ENCODE data around the gene MAP2K4. TPM values are rescaled to one million over a fixed set of nuclear protein-coding genes. Genes with fewer than 3 reads are reported as not detected.
"Not testable (repeated sequence)": the region's sequence is repeated elsewhere in the genome, so short reads cannot be mapped to it uniquely, and the experiment has no call there.

Gene MAP2K4
- 32.7 and 35.2 TPM in 2 replicates for total RNA-seq

DNA sequence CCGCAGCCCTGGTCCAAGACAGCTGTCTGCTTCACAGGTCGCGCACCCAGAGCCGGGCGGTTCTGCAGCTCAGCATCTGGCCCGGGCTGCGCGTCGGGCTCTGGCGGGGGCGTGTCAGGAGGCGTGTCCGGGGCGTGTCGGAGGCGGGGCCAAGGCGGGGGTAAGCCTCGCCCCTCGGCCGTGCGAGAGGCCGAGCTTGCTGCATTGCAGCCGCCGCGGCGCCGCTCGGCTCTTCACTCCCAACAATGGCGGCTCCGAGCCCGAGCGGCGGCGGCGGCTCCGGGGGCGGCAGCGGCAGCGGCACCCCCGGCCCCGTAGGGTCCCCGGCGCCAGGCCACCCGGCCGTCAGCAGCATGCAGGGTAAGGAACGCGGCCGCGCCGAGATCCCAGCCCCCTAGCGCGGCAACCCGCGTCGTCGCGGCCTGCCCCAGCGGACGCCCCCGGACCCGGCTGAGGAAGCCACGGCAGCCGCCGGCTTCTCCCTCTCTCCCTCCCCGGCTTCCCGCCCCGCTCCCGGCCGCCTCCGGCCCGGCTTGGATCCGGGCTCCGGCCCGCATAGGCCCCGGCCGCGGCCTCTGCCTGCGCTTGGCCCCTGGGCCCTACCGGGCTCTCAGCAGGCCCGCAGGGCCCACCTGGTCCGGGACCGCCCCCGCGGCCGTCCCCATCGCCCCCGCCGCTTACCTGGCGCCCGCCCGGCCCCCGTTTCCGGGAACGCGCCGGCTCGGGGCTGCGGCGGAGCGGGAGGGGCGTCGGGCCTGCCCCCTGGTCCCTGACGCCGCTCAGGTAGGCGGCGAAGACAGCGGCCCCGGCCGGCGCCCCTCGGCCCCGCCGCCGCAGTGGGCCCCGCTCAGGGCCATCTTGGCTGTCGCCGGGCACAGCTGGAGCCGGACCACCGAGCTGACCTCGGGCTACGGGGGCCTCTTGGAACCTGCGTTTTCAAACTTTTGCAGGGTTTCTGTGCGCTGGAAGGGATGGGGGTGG is at the start of gene MAP2K4:
Gene MAP2K4 (plus strand): TSS at position 236 of the 981 bp plus-strand sequence. CDS start 10 bp downstream, at position 246.
- peaks cover 1% of the 10 kb centered on the region for H3K36me3 Mint-ChIP-seq (ENCODE audit: low read depth)
- peak within 1 kb of the TSS; percentile 79 for H3K4me3 Mint-ChIP-seq
- H3K27ac Mint-ChIP-seq, result no peak within 1 kb of the TSS
- peak; percentile 99 for DNase-seq
- H3K27me3 Mint-ChIP-seq, result peaks cover 13% of the 10 kb centered on the region
- peaks cover 31% of the 10 kb centered on the region for H3K4me1 Mint-ChIP-seq
- intact Hi-C loops (cut with micrococcal nuclease), result loop anchor here (1.0 to 5.0 kb wide), 3 partner anchors 20 to 34 kb away; partner anchors contain the start of gene ZNF18
- H3K9me3 Mint-ChIP-seq, result no peaks in the 10 kb centered on the region

DNA sequence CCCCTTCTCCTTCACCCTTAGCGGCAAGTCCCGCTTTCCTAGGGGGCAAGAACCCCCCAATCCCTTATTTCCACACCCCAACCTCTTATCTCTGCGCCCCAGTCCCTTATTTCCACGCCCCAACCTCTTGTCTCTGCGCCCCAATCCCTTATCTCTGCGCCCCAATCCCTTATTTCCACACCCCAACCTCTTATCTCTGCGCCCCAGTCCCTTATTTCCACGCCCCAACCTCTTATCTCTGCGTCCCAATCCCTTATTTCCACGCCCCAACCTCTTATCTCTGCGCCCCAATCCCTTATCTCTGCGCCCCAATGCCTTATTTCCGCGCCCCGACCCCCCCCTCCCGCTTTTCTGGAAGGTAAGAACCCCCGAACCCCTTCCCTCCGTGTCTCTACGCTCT is 47.9 kb upstream of the MAP2K4 start:
- intact Hi-C loops (cut with micrococcal nuclease); H3K27ac Mint-ChIP-seq; H3K4me3 Mint-ChIP-seq; DNase-seq; H3K27me3 Mint-ChIP-seq; H3K4me1 Mint-ChIP-seq: not testable (repeated sequence)
- peaks cover 13% of the 10 kb centered on the region for H3K9me3 Mint-ChIP-seq
- peaks cover 20% of the 10 kb centered on the region for H3K36me3 Mint-ChIP-seq (ENCODE audit: low read depth)

DNA sequence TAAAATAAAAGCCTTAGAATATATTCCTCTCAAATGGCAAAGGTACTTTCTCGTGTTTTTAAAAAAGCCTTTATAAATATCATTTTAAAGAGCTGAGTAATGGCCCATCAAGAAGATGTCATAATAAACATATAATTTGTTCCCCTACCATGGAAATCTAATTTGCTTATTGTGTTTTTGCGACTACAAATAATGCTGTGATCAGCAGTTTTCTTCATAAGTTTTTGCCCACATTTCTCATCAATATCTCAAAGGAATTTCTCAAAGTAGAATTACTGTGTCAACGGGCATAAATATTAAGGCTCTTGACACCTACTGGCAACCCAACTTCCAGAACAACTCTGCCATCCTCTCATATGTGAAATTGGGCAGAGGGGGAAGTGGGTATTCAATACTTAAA is 40.9 kb upstream of the MAP2K4 start:
- Mint-ChIP-seq H3K27ac (no peak overlapping the region), H3K9me3 (peaks cover 5% of the 10 kb centered on the region), H3K4me3 (no peak overlapping the region), H3K36me3 (ENCODE audit: low read depth) (peaks cover 60% of the 10 kb centered on the region), H3K27me3 (no peaks in the 10 kb centered on the region), H3K4me1 (no peaks in the 10 kb centered on the region)
- no peak for DNase-seq
- intact Hi-C loops (cut with micrococcal nuclease), result no loop called here

GRCh38 chr17:11980813-11981212 is 39.9 kb upstream of the MAP2K4 start:
- Mint-ChIP-seq H3K4me3 (no peak overlapping the region), H3K36me3 (ENCODE audit: low read depth) (peaks cover 55% of the 10 kb centered on the region), H3K9me3 (no peaks in the 10 kb centered on the region), H3K4me1 (no peaks in the 10 kb centered on the region), H3K27me3 (no peaks in the 10 kb centered on the region), H3K27ac (no peak overlapping the region)
- intact Hi-C loops (cut with micrococcal nuclease), result no loop called here
- DNase-seq, result no peak

DNA sequence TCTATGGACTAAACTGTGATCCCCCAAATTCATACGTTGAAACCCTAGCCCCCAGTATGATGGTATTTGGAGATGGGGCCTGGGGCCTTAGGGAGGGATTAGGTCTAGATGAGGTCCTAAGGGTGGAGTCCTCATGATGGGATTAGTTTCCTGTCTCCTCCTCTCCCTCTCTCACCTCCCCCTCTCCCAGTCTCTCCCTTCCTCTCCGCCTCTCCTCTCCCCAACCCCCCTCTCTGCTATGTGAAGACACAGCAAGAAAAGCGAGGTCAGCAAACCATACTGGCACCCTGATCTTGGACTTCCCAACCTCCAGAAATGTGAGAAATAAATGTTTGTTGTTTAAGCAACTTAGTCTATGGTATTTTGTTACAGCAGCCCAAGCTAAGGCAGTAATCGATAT is 38.8 kb upstream of the MAP2K4 start:
- intact Hi-C loops (cut with micrococcal nuclease), result no loop called here
- Mint-ChIP-seq H3K36me3 (ENCODE audit: low read depth) (peaks cover 52% of the 10 kb centered on the region), H3K4me3 (no peak overlapping the region), H3K27ac (no peak overlapping the region), H3K9me3 (no peaks in the 10 kb centered on the region), H3K27me3 (no peaks in the 10 kb centered on the region), H3K4me1 (no peaks in the 10 kb centered on the region)
- no peak for DNase-seq

GRCh38 chr17:11986179-11986941 is 34.3 kb upstream of the MAP2K4 start:
- Mint-ChIP-seq H3K36me3 (ENCODE audit: low read depth) (peaks cover 44% of the 10 kb centered on the region), H3K27ac (no peak overlapping the region), H3K4me1 (peaks cover 5% of the 10 kb centered on the region), H3K27me3 (no peaks in the 10 kb centered on the region), H3K4me3 (no peak overlapping the region), H3K9me3 (no peaks in the 10 kb centered on the region)
- DNase-seq, result no peak
- intact Hi-C loops (cut with micrococcal nuclease), result loop anchor here (5.0 kb wide), 1 partner anchor 36 kb away; the partner anchor contains the start of gene MAP2K4

GRCh38 chr17:11986942-11987329 is 33.7 kb upstream of the MAP2K4 start:
- Mint-ChIP-seq H3K27ac (no peak overlapping the region), H3K9me3 (no peaks in the 10 kb centered on the region), H3K27me3 (no peaks in the 10 kb centered on the region), H3K4me1 (peaks cover 5% of the 10 kb centered on the region), H3K4me3 (no peak overlapping the region), H3K36me3 (ENCODE audit: low read depth) (peaks cover 42% of the 10 kb centered on the region)
- intact Hi-C loops (cut with micrococcal nuclease), result loop anchor here (5.0 kb wide), 1 partner anchor 35 kb away; the partner anchor contains the start of gene MAP2K4
- no peak for DNase-seq

DNA sequence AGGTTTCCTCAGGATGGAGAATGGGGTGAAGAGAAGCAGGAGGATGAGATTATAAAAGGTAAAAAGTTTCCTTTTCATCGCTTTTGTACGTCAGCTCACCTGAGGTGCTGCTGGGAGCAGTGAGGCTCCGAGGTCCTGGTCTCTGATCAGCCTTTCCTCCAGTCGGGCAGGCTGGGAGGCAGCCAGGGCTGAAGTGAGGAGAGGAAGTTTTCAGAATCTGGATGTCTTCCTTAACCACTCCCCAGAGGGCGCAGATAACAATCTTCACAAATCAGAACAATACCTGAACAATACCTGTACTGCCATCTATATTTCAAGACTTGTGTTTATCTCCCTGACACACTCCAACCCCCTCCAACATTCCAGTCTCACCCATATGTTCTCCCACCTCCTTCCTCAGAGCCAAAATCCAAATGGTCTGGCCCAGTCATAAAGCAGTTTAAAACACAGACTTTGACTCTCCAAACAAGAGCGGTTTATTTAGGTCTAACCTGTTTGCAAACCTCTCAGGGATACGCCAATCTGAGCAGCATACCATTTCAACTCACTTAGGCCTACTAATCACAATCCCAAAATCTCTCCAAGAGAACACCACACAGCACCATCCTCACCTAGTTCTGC is 30.2 kb upstream of the MAP2K4 start:
- Mint-ChIP-seq H3K4me3 (no peak overlapping the region), H3K9me3 (no peaks in the 10 kb centered on the region), H3K27me3 (no peaks in the 10 kb centered on the region), H3K27ac (no peak overlapping the region), H3K36me3 (ENCODE audit: low read depth) (peaks cover 21% of the 10 kb centered on the region), H3K4me1 (peaks cover 9% of the 10 kb centered on the region)
- intact Hi-C loops (cut with micrococcal nuclease), result no loop called here
- DNase-seq, result no peak

GRCh38 chr17:11991461-11991860 is 29.2 kb upstream of the MAP2K4 start:
- no peak for DNase-seq
- intact Hi-C loops (cut with micrococcal nuclease), result no loop called here
- no peak overlapping the region for H3K4me3 Mint-ChIP-seq
- H3K9me3 Mint-ChIP-seq, result no peaks in the 10 kb centered on the region
- no peak overlapping the region for H3K27ac Mint-ChIP-seq
- no peaks in the 10 kb centered on the region for H3K27me3 Mint-ChIP-seq
- peaks cover 12% of the 10 kb centered on the region for H3K4me1 Mint-ChIP-seq
- peaks cover 18% of the 10 kb centered on the region for H3K36me3 Mint-ChIP-seq (ENCODE audit: low read depth)

GRCh38 chr17:11996722-11997146 is 23.9 kb upstream of the MAP2K4 start:
- H3K9me3 Mint-ChIP-seq, result peaks cover 6% of the 10 kb centered on the region
- intact Hi-C loops (cut with micrococcal nuclease), result loop anchor here (1.0 kb wide), 1 partner anchor 24 kb away; the partner anchor contains the start of gene MAP2K4
- peaks cover 2% of the 10 kb centered on the region for H3K36me3 Mint-ChIP-seq (ENCODE audit: low read depth)
- H3K27me3 Mint-ChIP-seq, result no peaks in the 10 kb centered on the region
- peak overlapping the region; percentile 97 for H3K4me3 Mint-ChIP-seq
- peaks cover 16% of the 10 kb centered on the region for H3K4me1 Mint-ChIP-seq
- DNase-seq, result no peak
- peak overlapping the region; percentile 91 for H3K27ac Mint-ChIP-seq

DNA sequence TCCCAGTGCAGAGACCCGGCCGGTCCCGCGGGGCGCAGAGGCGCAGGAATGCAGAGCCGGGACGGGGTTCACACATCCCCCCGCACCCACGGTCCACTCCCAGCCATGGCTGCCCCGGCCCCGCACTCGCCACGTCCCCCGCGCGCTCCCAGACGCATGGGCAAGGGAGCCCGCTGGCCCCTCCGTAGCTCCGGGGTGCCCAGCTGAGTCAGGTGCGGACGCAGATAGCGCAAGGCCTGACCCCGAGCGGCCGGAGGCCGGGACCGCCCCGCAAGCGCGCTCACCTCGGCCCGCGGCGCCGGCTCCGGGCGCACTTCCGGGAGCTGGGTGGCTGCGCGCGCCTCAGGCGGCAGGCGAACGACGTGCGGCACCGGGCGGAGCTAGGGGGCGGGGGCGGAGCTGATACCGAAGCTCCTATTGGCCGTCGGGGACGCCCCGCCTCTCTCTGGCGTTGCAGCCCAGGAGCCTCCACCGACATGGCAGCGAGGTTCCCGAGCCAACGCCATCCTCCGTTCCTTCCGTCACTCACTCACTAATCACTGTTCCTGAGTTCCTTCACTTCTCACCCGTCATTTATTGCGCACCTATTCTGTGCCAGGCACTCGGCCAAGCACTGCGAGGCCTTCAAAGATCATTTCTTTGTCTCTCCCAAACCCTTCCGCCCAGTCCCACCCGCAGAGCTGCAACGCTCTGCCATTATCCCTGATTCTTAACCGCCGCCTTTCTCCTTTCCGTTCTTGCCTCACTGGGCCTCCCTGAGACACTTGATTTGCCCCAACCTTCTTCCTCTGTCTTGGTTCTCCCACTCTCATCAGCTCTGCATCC is 23.3 kb upstream of the MAP2K4 start, which contains the start of gene ZNF18:
Gene ZNF18 (minus strand): TSS at position 329 of the 825 bp plus-strand sequence. CDS start 4,646 bp downstream, outside the sequence.
- intact Hi-C loops (cut with micrococcal nuclease), result loop anchor here (1.0 kb wide), 1 partner anchor 23 kb away; the partner anchor contains the start of gene MAP2K4
- Mint-ChIP-seq H3K27ac (peak within 1 kb of the TSS; percentile 94), H3K9me3 (peaks cover 6% of the 10 kb centered on the region), H3K27me3 (no peaks in the 10 kb centered on the region), H3K4me3 (peak within 1 kb of the TSS; percentile 97), H3K36me3 (ENCODE audit: low read depth) (peaks cover 2% of the 10 kb centered on the region), H3K4me1 (peaks cover 15% of the 10 kb centered on the region)
- peak; percentile 99 for DNase-seq

GRCh38 chr17:11997972-11998233 is 22.8 kb upstream of the MAP2K4 start:
- Mint-ChIP-seq H3K4me1 (peaks cover 12% of the 10 kb centered on the region), H3K27ac (peak overlapping the region; percentile 94), H3K27me3 (no peaks in the 10 kb centered on the region), H3K4me3 (peak overlapping the region; percentile 97), H3K9me3 (peaks cover 6% of the 10 kb centered on the region), H3K36me3 (ENCODE audit: low read depth) (peaks cover 2% of the 10 kb centered on the region)
- intact Hi-C loops (cut with micrococcal nuclease), result loop anchor here (1.0 kb wide), 1 partner anchor 22 kb away; the partner anchor contains the start of gene MAP2K4
- DNase-seq, result no peak

- no peak for DNase-seq
- intact Hi-C loops (cut with micrococcal nuclease), result no loop called here
- H3K27me3 Mint-ChIP-seq, result no peaks in the 10 kb centered on the region
- no peak overlapping the region for H3K27ac Mint-ChIP-seq
- H3K4me3 Mint-ChIP-seq, result no peak overlapping the region
- peaks cover 12% of the 10 kb centered on the region for H3K4me1 Mint-ChIP-seq
- peaks cover 2% of the 10 kb centered on the region for H3K36me3 Mint-ChIP-seq (ENCODE audit: low read depth)
- H3K9me3 Mint-ChIP-seq, result peaks cover 6% of the 10 kb centered on the region
Measured at GRCh38 chr17:11999696-12000095, 21.0 kb upstream of the MAP2K4 start.

Measured in activated CD4-positive, alpha-beta T cell treated with anti-CD3 and anti-CD28 coated beads, Interleukin-2, amount 10 ng/mL, durations not matched to agents 24 days and 14 days (primary cell).